SW480 (cell line): ENCODE data around the gene KIF7.

Source experiments
- DNase-seq: peaks from one replicate; pipeline ENCODE4 v3.0.0-alpha.2; 2016; ENCODE audit warnings: low spot score

KIF7 gene

GRCh38 chr15:89648106-89649012, 6.9 kb downstream of the KIF7 start:
- no peak for DNase-seq

- DNase-seq, result peak; percentile 46
These were observed 7.9 kb downstream of the KIF7 start for GRCh38 chr15:89647191-89647851.

GRCh38 chr15:89646416-89647141, 8.7 kb downstream of the KIF7 start:
- DNase-seq, result no peak

GRCh38 chr15:89645680-89646079, 9.6 kb downstream of the KIF7 start:
- no peak for DNase-seq

GRCh38 chr15:89642106-89642505, 13.2 kb downstream of the KIF7 start:
- no peak for DNase-seq

- DNase-seq, result no peak
These were observed 14.2 kb downstream of the KIF7 start for GRCh38 chr15:89641053-89641452.

GRCh38 chr15:89640245-89640644, 15.0 kb downstream of the KIF7 start:
- DNase-seq, result no peak

- DNase-seq, result no peak
These were observed 21.7 kb downstream of the KIF7 start for GRCh38 chr15:89633585-89633984.

GRCh38 chr15:89632563-89633430, 22.5 kb downstream of the KIF7 start:
- DNase-seq, result no peak

GRCh38 chr15:89631902-89632264, 23.4 kb downstream of the KIF7 start:
- DNase-seq, result no peak

- DNase-seq, result no peak
These were observed 24.0 kb downstream of the KIF7 start for GRCh38 chr15:89630974-89631901.

GRCh38 chr15:89630260-89630659, 25.0 kb downstream of the KIF7 start:
- no peak for DNase-seq

- DNase-seq, result no peak
These were observed 25.4 kb downstream of the KIF7 start for GRCh38 chr15:89629829-89630228.

- DNase-seq, result no peak
These were observed 26.2 kb downstream of the KIF7 start for GRCh38 chr15:89628806-89629715.

GRCh38 chr15:89628301-89628700, 27.0 kb downstream of the KIF7 start:
- no peak for DNase-seq

GRCh38 chr15:89627256-89627970, 27.9 kb downstream of the KIF7 start:
- no peak for DNase-seq

GRCh38 chr15:89625716-89626115, 29.6 kb downstream of the KIF7 start:
- no peak for DNase-seq

GRCh38 chr15:89623165-89623564, 32.1 kb downstream of the KIF7 start:
- no peak for DNase-seq

GRCh38 chr15:89621547-89621946, 33.7 kb downstream of the KIF7 start:
- no peak for DNase-seq
